ENCODE results near the gene PAK6. TPM values are rescaled to one million over a fixed set of nuclear protein-coding genes. Genes with fewer than 3 reads are reported as not detected.

PAK6 gene
- total RNA-seq, 5 donors from 2014 or later (not counting 1 experiment from before 2014, with no cell fraction given): 0.28 to 2.1 (median 1.4) TPM; not detected in 2

DNA sequence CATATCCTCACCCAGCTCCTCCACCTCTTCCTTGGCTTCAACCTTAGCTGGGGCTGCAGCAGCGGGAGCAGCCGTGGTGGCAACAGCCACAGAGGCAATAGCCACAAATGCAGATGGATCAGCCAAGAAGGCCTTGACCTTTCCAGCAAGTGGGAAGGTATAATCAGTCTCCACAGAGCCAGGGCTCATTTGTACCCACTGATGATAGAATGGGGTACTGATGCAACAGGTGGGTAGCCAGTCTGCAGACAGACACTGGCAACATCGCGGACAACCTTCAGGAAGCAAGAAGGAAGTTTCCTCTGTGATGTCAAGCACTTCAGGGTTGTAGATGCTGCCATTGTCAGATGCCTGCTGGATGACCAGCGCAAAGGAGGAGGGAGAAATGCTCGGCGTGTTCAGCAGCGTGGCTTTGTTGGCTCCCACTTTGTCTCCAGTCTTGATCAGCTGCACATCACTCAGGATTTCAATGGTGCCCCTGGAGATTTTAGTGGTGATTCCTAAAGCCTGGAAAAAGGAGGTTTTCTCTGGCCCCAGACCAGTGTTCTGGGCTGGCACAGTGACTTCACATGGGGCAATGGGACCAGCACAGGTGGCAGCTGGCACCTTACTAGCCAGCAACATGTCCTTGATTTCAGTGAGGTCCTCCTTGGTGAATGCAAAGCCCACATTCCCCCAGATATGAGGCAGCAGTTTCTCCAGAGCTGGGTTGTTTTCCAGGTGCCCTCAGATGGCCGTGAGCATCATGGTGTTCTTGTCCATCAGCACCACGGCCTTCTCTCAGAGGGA lies 73.7 kb downstream of the PAK6 start:
- ATAC-seq (replicated peaks in 1 of 4): no peak
- H3K9me3 ChIP-seq: no peaks in the 10 kb centered on the region
- ChIA-PET POLR2A (no interaction called here), CTCF (interaction anchor here (1.4 to 6.1 kb wide), 4 partner anchors 10 to 29 kb away, joined by 4 to 35 read pairs (median 12); partner anchors contain the start of gene INAFM2 (in 1 of the 2))
- Mint-ChIP-seq H3K36me3 (no peaks in the 10 kb centered on the region), H3K27ac (peak overlapping the region in 1 of 2 donors; percentile 79), H3K4me3 (no peak overlapping the region), H3K9me3 (no peaks in the 10 kb centered on the region), H3K27me3 (peaks cover 0 to 2% of the 10 kb centered on the region in 2 donors), H3K4me1 (peaks cover 22 to 39% (median 33%) of the 10 kb centered on the region in 3 donors)
- H3K4me1 ChIP-seq (ENCODE audit: control insufficient read depth in 1 of 2, extremely low read depth in 1 of 2, insufficient read depth in 2 of 2, low read length in 2 of 2): peaks cover 4 to 48% of the 10 kb centered on the region in 2 experiments
- 90% methylated on average over 7 of the region's 10 CpGs for WGBS (ENCODE audit: insufficient coverage)
- H3K36me3 ChIP-seq (ENCODE audit: control insufficient read depth in 2 of 2, extremely low read depth in 1 of 2, insufficient read depth in 1 of 2, low read length in 1 of 2): no peaks in the 10 kb centered on the region
- no peak overlapping the region for H3K4me3 ChIP-seq (ENCODE audit: control insufficient read depth in 1 of 2, extremely low read depth in 1 of 2, low read length in 1 of 2)
- no peak overlapping the region for H3K27ac ChIP-seq (ENCODE audit: low read length)
- no peaks in the 10 kb centered on the region for H3K27me3 ChIP-seq (replicated peaks in 1 of 2; ENCODE audit: control insufficient read depth in 2 of 2, extremely low read depth in 1 of 2, insufficient read depth in 2 of 2, low read length in 1 of 2)
- DNase-seq: no peak

DNA sequence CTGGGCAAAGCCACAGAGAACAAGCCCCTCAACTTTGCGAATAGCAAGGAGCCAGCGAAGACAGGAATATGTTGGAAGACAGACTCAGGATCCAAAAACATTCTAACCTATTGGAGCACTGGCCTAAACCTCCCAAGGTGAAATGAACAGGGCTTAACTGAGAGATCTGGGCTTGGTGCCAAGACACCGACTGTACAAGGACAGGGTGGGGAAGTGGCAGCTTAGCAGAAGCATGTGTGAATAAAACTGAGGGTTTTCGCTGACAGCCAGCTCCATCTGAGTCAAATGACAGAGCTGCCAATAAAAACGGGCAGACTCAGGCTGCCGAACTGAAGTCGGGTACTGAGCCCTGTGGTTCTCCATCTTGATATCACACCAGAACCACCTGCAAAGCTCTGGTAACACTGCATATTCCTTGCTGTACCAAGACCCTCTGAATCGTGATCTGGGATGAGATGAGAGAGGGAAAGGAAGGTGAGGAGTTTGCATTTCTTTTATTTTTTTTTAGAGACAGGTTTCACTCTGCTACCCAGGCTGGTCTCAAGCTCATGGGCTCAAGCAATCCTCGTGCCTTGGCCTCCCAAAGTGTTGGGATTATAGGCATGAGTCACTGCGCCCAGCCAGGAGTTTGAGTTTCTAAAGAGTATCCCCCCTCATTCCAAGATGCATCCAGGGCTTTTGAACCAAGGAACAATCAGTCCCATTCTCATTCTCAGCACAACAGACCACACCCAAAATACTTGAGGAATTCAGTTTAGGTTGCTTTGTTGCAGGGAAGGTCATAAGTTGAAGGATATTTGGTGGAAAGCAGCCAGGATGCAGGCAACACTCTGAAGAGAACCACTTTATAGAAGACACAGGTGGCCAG lies 74.9 kb downstream of the PAK6 start:
- Histone ChIP-seq H3K36me3 (ENCODE audit: control insufficient read depth in 2 of 2, extremely low read depth in 1 of 2, insufficient read depth in 1 of 2, low read length in 1 of 2) (no peaks in the 10 kb centered on the region), H3K27ac (ENCODE audit: low read length) (peak overlapping the region; percentile 53), H3K4me3 (ENCODE audit: control insufficient read depth in 1 of 2, extremely low read depth in 1 of 2, low read length in 1 of 2) (no peak overlapping the region), H3K4me1 (ENCODE audit: control insufficient read depth in 1 of 2, extremely low read depth in 1 of 2, insufficient read depth in 2 of 2, low read length in 2 of 2) (peaks cover 4 to 46% of the 10 kb centered on the region in 2 experiments), H3K9me3 (no peaks in the 10 kb centered on the region), H3K27me3 (replicated peaks in 1 of 2; ENCODE audit: control insufficient read depth in 2 of 2, extremely low read depth in 1 of 2, insufficient read depth in 2 of 2, low read length in 1 of 2) (no peaks in the 10 kb centered on the region)
- Mint-ChIP-seq H3K27ac (peak overlapping the region; percentile 73 to 74), H3K4me1 (peaks cover 20 to 35% (median 30%) of the 10 kb centered on the region in 3 donors), H3K9me3 (no peaks in the 10 kb centered on the region), H3K27me3 (peaks cover 0 to 5% of the 10 kb centered on the region in 2 donors), H3K4me3 (peak overlapping the region in 1 of 3 donors; percentile 42), H3K36me3 (no peaks in the 10 kb centered on the region)
- 8% methylated on average over 2 of the region's 10 CpGs for WGBS (ENCODE audit: insufficient coverage)
- ChIA-PET POLR2A (no interaction called here), CTCF (interaction anchor here (0.5 to 1.9 kb wide), 6 partner anchors 9 to 1677 kb away, joined by 3 to 16 read pairs (median 4); partner anchors contain the start of gene INAFM2 (in 1 of the 2))
- DNase-seq (peak in 33 of 35 experiments; percentile 32 to 82 (median 61)), ATAC-seq (replicated peaks in 1 of 4) (peak in 3 of 4 experiments; percentile 55 to 75 (median 65))

DNA sequence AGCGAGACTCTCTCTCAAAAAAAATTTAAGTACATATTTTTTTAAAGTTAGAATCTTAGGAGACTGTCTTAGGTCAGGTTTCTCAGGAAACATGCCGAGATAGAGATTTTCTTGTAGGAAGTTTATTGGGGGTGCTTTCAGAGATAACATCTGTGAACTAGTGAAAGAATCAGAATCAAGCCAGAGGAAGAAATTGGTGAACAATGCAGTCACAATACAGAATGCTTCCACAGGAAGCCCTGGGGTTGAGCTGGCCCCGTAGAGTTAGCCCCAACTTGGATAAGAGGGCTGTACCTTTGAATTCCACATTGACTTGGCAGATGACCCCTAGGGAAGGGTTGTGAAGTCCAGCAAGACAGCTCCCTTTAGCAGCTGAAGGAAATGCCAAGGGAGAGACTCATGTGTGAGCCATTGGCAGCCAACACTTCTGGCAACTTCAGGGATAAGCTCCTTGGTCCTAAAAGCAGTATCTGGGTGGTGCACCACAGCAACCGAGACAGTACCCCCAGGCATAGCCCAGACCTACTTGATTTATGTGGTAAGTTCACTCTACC lies 75.9 kb downstream of the PAK6 start:
- Mint-ChIP-seq H3K4me3 (no peak overlapping the region), H3K27ac (no peak overlapping the region), H3K9me3 (no peaks in the 10 kb centered on the region), H3K4me1 (peaks cover 10 to 25% (median 19%) of the 10 kb centered on the region in 3 donors), H3K36me3 (no peaks in the 10 kb centered on the region), H3K27me3 (peaks cover 0 to 6% of the 10 kb centered on the region in 2 donors)
- no peaks in the 10 kb centered on the region for H3K27me3 ChIP-seq (replicated peaks in 1 of 2; ENCODE audit: control insufficient read depth in 2 of 2, extremely low read depth in 1 of 2, insufficient read depth in 2 of 2, low read length in 1 of 2)
- H3K4me3 ChIP-seq (ENCODE audit: control insufficient read depth in 1 of 2, extremely low read depth in 1 of 2, low read length in 1 of 2): no peak overlapping the region
- H3K27ac ChIP-seq (ENCODE audit: low read length): peak overlapping the region; percentile 18
- ATAC-seq (replicated peaks in 1 of 4): no peak
- ChIA-PET CTCF (interaction anchor here (1.0 to 1.9 kb wide), 3 partner anchors 8 to 36 kb away, joined by 3 to 16 read pairs (median 3); partner anchors contain the start of gene INAFM2 (in 1 of the 2)), POLR2A (interaction anchor here in 1 of 2 donors (0.6 kb wide), 1 partner anchor 48 kb away, joined by 3 read pairs; no protein-coding TSS in a partner anchor)
- H3K4me1 ChIP-seq (ENCODE audit: control insufficient read depth in 1 of 2, extremely low read depth in 1 of 2, insufficient read depth in 2 of 2, low read length in 2 of 2): peaks cover 0 to 35% of the 10 kb centered on the region in 2 experiments
- DNase-seq: no peak
- no peaks in the 10 kb centered on the region for H3K36me3 ChIP-seq (ENCODE audit: control insufficient read depth in 2 of 2, extremely low read depth in 1 of 2, insufficient read depth in 1 of 2, low read length in 1 of 2)
- no peaks in the 10 kb centered on the region for H3K9me3 ChIP-seq
- WGBS (ENCODE audit: insufficient coverage): 60% methylated on average over 2 of the region's 4 CpGs

DNA sequence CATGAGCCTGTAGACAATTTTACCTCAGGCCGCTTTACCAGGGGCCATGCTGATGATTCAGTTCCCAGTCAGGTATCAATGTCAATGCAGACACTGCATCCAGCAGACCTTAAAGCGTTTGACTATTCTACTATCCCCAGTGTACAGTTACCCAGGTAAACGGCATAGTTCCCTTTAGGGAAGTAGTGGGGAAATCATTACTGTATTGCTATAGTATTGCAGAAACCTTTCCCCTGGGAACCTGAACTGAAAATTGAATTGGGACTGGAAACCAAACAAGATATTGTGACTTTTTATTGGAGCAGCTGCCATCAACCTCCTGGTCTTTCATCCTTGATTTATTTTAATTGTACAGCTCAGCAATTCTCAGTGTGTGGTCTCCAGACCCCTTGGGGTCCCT lies 78.1 kb downstream of the PAK6 start:
- Histone ChIP-seq H3K9me3 (no peaks in the 10 kb centered on the region), H3K4me3 (ENCODE audit: control insufficient read depth in 1 of 2, extremely low read depth in 1 of 2, low read length in 1 of 2) (no peak overlapping the region), H3K27ac (ENCODE audit: low read length) (no peak overlapping the region), H3K4me1 (ENCODE audit: control insufficient read depth in 1 of 2, extremely low read depth in 1 of 2, insufficient read depth in 2 of 2, low read length in 2 of 2) (peaks cover 0 to 32% of the 10 kb centered on the region in 2 experiments), H3K36me3 (ENCODE audit: control insufficient read depth in 2 of 2, extremely low read depth in 1 of 2, insufficient read depth in 1 of 2, low read length in 1 of 2) (no peaks in the 10 kb centered on the region), H3K27me3 (replicated peaks in 1 of 2; ENCODE audit: control insufficient read depth in 2 of 2, extremely low read depth in 1 of 2, insufficient read depth in 2 of 2, low read length in 1 of 2) (no peaks in the 10 kb centered on the region)
- ATAC-seq (replicated peaks in 1 of 4): no peak
- ChIA-PET CTCF (interaction anchor here in 1 of 2 donors (0.6 to 0.7 kb wide), 2 partner anchors 8 to 215 kb away, joined by 3 read pairs; no protein-coding TSS in a partner anchor), POLR2A (interaction anchor here in 1 of 2 donors (0.6 kb wide), 1 partner anchor 29 kb away, joined by 3 read pairs; no protein-coding TSS in a partner anchor)
- Mint-ChIP-seq H3K36me3 (no peaks in the 10 kb centered on the region), H3K27ac (no peak overlapping the region), H3K27me3 (peaks cover 0 to 11% of the 10 kb centered on the region in 2 donors), H3K9me3 (no peaks in the 10 kb centered on the region), H3K4me3 (no peak overlapping the region), H3K4me1 (peaks cover 16 to 29% (median 23%) of the 10 kb centered on the region in 3 donors)
- no CpG with 5 or more reads among the region's 3 CpGs for WGBS (ENCODE audit: insufficient coverage)
- no peak for DNase-seq

DNA sequence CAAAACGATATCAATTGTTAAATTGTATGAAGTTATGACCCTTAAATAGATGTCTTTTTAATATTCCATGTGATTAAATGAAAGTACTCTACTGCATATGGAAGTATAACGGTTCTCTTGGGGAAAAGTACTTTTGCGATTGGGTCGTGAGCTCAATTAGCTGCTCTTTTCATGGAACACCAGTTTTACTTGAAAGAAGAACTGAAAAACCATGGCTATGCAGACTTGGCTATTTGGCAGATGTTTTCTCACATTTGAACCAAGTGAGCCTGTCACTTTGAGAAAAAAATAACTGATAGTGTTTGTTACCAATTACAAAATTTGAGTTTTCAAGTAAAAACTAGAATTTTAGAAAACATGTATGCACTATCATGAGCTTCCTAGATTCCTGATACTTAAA lies 78.7 kb downstream of the PAK6 start:
- Histone ChIP-seq H3K9me3 (no peaks in the 10 kb centered on the region), H3K27me3 (replicated peaks in 1 of 2; ENCODE audit: control insufficient read depth in 2 of 2, extremely low read depth in 1 of 2, insufficient read depth in 2 of 2, low read length in 1 of 2) (no peaks in the 10 kb centered on the region), H3K36me3 (ENCODE audit: control insufficient read depth in 2 of 2, extremely low read depth in 1 of 2, insufficient read depth in 1 of 2, low read length in 1 of 2) (no peaks in the 10 kb centered on the region), H3K4me1 (ENCODE audit: control insufficient read depth in 1 of 2, extremely low read depth in 1 of 2, insufficient read depth in 2 of 2, low read length in 2 of 2) (peaks cover 0 to 34% of the 10 kb centered on the region in 2 experiments), H3K4me3 (ENCODE audit: control insufficient read depth in 1 of 2, extremely low read depth in 1 of 2, low read length in 1 of 2) (no peak overlapping the region), H3K27ac (ENCODE audit: low read length) (no peak overlapping the region)
- Mint-ChIP-seq H3K9me3 (no peaks in the 10 kb centered on the region), H3K4me3 (no peak overlapping the region), H3K36me3 (no peaks in the 10 kb centered on the region), H3K27me3 (peaks cover 0 to 11% of the 10 kb centered on the region in 2 donors), H3K27ac (no peak overlapping the region), H3K4me1 (peaks cover 23 to 31% (median 26%) of the 10 kb centered on the region in 3 donors)
- DNase-seq: no peak
- no peak for ATAC-seq (replicated peaks in 1 of 4)
- ChIA-PET CTCF (interaction anchor here (0.9 to 1.3 kb wide), 3 partner anchors 9 to 20 kb away, joined by 3 to 6 read pairs (median 4); partner anchors contain the start of gene PLCB2 (in 1 of the 2)), POLR2A (no interaction called here)
- WGBS (ENCODE audit: insufficient coverage): 96% methylated on average over 3 of the region's 4 CpGs
